ENCODE measurements around the gene MYO5C.

GRCh38 chr15:52290800-52291199 is 4.8 kb downstream of the MYO5C start:
- TF ChIP-seq POLR2A (IDR thresholded peaks at IDR 0.05): no peak
- no peak for TF ChIP-seq CTCF (IDR thresholded peaks at IDR 0.05)
- no peak for TF ChIP-seq POLR2AphosphoS5 (IDR thresholded peaks at IDR 0.05)

Data from breast epithelium (tissue), 3 donors.